G401.6 (cell line): ENCODE results near the gene CLSTN2.

Experiments
- FAIRE-seq: peaks from 2 replicates; lab custom pipeline; 2012; peaks lifted over from hg19 to GRCh38; lab: Jason Lieb, UNC

CLSTN2 gene

GRCh38 chr3:140148824-140149390 lies 213.9 kb downstream of the CLSTN2 start:
- FAIRE-seq = no peak

GRCh38 chr3:140151321-140151720 lies 216.3 kb downstream of the CLSTN2 start:
- no peak for FAIRE-seq

GRCh38 chr3:140152851-140153639 lies 218.1 kb downstream of the CLSTN2 start:
- FAIRE-seq = no peak

GRCh38 chr3:140153736-140154135 lies 218.8 kb downstream of the CLSTN2 start:
- no peak for FAIRE-seq

- FAIRE-seq = no peak
Observed at GRCh38 chr3:140157161-140157560, 222.2 kb downstream of the CLSTN2 start.

GRCh38 chr3:140159646-140160045 lies 224.7 kb downstream of the CLSTN2 start:
- no peak for FAIRE-seq

- no peak for FAIRE-seq
Observed at GRCh38 chr3:140160553-140160952, 225.6 kb downstream of the CLSTN2 start.

- no peak for FAIRE-seq
Observed at GRCh38 chr3:140162551-140162950, 227.6 kb downstream of the CLSTN2 start.

GRCh38 chr3:140163159-140163763 lies 228.3 kb downstream of the CLSTN2 start:
- no peak for FAIRE-seq

GRCh38 chr3:140164156-140164555 lies 229.2 kb downstream of the CLSTN2 start:
- no peak for FAIRE-seq

GRCh38 chr3:140164922-140165590 lies 230.1 kb downstream of the CLSTN2 start:
- no peak for FAIRE-seq

- no peak for FAIRE-seq
Observed at GRCh38 chr3:140165781-140166180, 230.8 kb downstream of the CLSTN2 start.

GRCh38 chr3:140166861-140167599 lies 232.0 kb downstream of the CLSTN2 start:
- FAIRE-seq = no peak

GRCh38 chr3:140167600-140168281 lies 232.8 kb downstream of the CLSTN2 start:
- FAIRE-seq = no peak

- no peak for FAIRE-seq
Observed at GRCh38 chr3:140170612-140171011, 235.6 kb downstream of the CLSTN2 start.

GRCh38 chr3:140176526-140176925 lies 241.5 kb downstream of the CLSTN2 start:
- FAIRE-seq = no peak

GRCh38 chr3:140177943-140178342 lies 243.0 kb downstream of the CLSTN2 start:
- FAIRE-seq = no peak

- FAIRE-seq = no peak
Observed at GRCh38 chr3:140178482-140178881, 243.5 kb downstream of the CLSTN2 start.

GRCh38 chr3:140180603-140181002 lies 245.6 kb downstream of the CLSTN2 start:
- no peak for FAIRE-seq

GRCh38 chr3:140185375-140185774 lies 250.4 kb downstream of the CLSTN2 start:
- no peak for FAIRE-seq

GRCh38 chr3:140186421-140186920 lies 251.5 kb downstream of the CLSTN2 start:
- no peak for FAIRE-seq

GRCh38 chr3:140187028-140187427 lies 252.0 kb downstream of the CLSTN2 start:
- no peak for FAIRE-seq
